Cardiac muscle cell (in vitro differentiated cells and primary cell): ENCODE measurements around the gene WDR75. TPM values are rescaled to one million over a fixed set of nuclear protein-coding genes. Genes with fewer than 3 reads are reported as not detected.
A peak's percentile ranks its signal among the peaks of the same experiment; 100 is the strongest.

ENCODE experiments used
- DNase-seq, 2 donors: peaks; one replicate each; pipeline versions ENCODE4 v3.0.0 to v3.0.0-alpha.2; 2010 to 2017; ENCODE audit warnings: low read depth in 1 of 2, low spot score in 1 of 2
- H3K27ac ChIP-seq: fragments of 200-600 bp; sonication (generic); 2 replicates; pipeline ENCODE4 v1.5.1; 2016
- H3K27me3 ChIP-seq: fragments of 200-600 bp; sonication (generic); 2 replicates; pipeline ENCODE4 v1.6.0; 2016; ENCODE audit warnings: control low read depth
- H3K36me3 ChIP-seq: fragments of 200-600 bp; sonication (generic); 2 replicates; pipeline ENCODE4 v1.5.1; 2016; ENCODE audit warnings: control low read depth
- H3K4me1 ChIP-seq: fragments of 200-600 bp; sonication (generic); 2 replicates; pipeline ENCODE4 v1.8.1; 2017; ENCODE audit warnings: low read depth, mild to moderate bottlenecking, mixed run types
- H3K4me3 ChIP-seq: fragments of 200-600 bp; sonication (generic); 2 replicates; pipeline ENCODE4 v1.5.1; 2016; ENCODE audit warnings: mild to moderate bottlenecking
- H3K9me3 ChIP-seq: fragments of 200-600 bp; sonication (generic); 2 replicates; pipeline ENCODE4 v1.5.1; 2017; ENCODE audit warnings: low read depth, mild to moderate bottlenecking, control low read depth
- CTCF ChIP-seq: IDR thresholded peaks from 2 replicates; pipeline ENCODE4 v1.5.1; 2012; ENCODE audit warnings: low read depth, mild to moderate bottlenecking, low read length
- polyA plus RNA-seq: library from polyadenylated mRNA; unstranded; fragments of >200 nt; fragmentation: Nextera tagmentation; extraction: Ambion mirVana; gene quantifications from 2 replicates; pipeline ENCODE4 v1.2.1, GENCODE V29; 2016
- total RNA-seq: library from RNA; depleted of rRNA; stranded (reverse); fragments of >200 nt; gene quantifications from 2 replicates; pipeline ENCODE4 v1.2.3, GENCODE V29; 2016

The WDR75 gene
- total and polyA plus RNA-seq, 2 experiments from 2014 or later = 22.3 to 23.4 TPM

DNA sequence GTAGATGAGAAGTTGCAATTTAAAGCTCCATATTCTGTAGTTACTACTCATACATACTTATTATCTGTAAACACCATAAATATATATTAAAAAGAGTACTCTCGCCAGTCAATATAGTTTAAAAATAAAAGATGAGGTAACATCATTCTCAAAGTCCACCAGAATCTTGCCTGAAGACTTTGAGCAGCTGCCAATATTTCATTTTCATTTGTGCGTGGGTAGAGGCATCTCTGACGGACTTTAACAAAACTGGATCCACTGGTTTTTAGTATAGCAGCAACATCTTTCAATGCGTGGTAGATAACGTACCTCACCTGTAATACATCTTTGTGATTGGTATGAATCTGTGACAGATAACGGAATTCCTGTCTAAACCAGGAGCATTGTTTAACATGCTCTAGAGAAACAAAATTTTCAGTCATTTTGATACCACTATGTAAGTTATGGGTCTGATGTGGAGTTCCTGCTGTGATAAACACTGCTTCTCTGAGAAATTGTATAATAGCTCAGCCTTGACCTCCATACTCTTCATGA is 45.0 kb downstream of the WDR75 start:
- H3K9me3 ChIP-seq = no peaks in the 10 kb centered on the region
- no peak for TF ChIP-seq CTCF
- DNase-seq = no peak
- no peaks in the 10 kb centered on the region for H3K36me3 ChIP-seq
- no peaks in the 10 kb centered on the region for H3K27me3 ChIP-seq
- H3K27ac ChIP-seq = no peak overlapping the region
- H3K4me1 ChIP-seq = no peaks in the 10 kb centered on the region
- no peak overlapping the region for H3K4me3 ChIP-seq

- DNase-seq = no peak
- Histone ChIP-seq H3K36me3 (no peaks in the 10 kb centered on the region), H3K27ac (no peak overlapping the region), H3K4me3 (no peak overlapping the region), H3K4me1 (no peaks in the 10 kb centered on the region), H3K9me3 (no peaks in the 10 kb centered on the region), H3K27me3 (no peaks in the 10 kb centered on the region)
- TF ChIP-seq CTCF = no peak
These were observed 46.2 kb downstream of the WDR75 start for GRCh38 chr2:189487283-189488007.

DNA sequence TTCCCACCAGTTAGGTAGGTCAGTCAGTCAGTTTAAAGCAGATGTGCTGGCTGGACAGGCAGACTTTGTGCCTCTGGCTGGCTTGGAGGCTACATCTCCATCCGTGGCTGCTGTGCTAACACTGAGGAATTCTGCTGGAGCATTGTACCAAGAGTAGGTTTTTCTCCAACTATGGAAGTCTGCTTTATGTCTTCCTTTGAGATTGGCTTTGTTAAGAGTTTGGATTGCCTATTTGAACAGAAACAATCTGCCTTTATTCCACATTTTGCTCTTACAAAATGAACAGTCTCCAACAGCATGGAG is 46.7 kb downstream of the WDR75 start:
- no peak for DNase-seq
- H3K9me3 ChIP-seq = no peaks in the 10 kb centered on the region

DNA sequence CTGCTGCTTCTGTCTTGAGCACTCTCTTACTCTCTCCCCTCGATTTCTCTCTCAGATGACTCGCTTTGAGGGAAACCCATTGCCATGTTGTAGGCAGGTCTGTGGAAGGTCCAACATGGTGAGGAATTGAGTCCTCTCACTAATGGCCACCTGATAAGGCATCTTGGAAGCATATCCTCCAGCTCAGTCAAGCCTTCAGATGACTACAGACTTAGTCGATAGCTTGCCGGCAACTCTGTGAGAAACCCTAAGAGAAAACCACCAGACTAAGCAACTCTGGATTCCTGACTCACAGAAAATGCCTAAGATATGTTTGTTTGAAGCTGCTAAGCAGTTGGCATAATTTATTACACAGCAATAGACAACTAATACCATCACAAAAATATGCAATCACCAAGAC is 51.2 kb downstream of the WDR75 start:
- TF ChIP-seq CTCF = no peak

More for the DNA sequence above, 46.7 kb downstream of the WDR75 start:
- no peaks in the 10 kb centered on the region for H3K27me3 ChIP-seq
- no peak for TF ChIP-seq CTCF
- no peak overlapping the region for H3K27ac ChIP-seq
- H3K36me3 ChIP-seq = no peaks in the 10 kb centered on the region
- no peak overlapping the region for H3K4me3 ChIP-seq
- no peaks in the 10 kb centered on the region for H3K4me1 ChIP-seq

GRCh38 chr2:189498205-189498604 is 56.9 kb downstream of the WDR75 start:
- peak; percentile 30 for TF ChIP-seq CTCF
- Histone ChIP-seq H3K4me3 (no peak overlapping the region), H3K9me3 (no peaks in the 10 kb centered on the region), H3K4me1 (no peaks in the 10 kb centered on the region), H3K27me3 (no peaks in the 10 kb centered on the region), H3K36me3 (no peaks in the 10 kb centered on the region), H3K27ac (no peak overlapping the region)
- peak in 1 of 2 donors; percentile 42 for DNase-seq

More for the DNA sequence above, 51.2 kb downstream of the WDR75 start:
- Histone ChIP-seq H3K9me3 (no peaks in the 10 kb centered on the region), H3K27me3 (no peaks in the 10 kb centered on the region), H3K36me3 (no peaks in the 10 kb centered on the region), H3K27ac (no peak overlapping the region), H3K4me1 (no peaks in the 10 kb centered on the region), H3K4me3 (no peak overlapping the region)
- no peak for DNase-seq
